ENCODE measurements around the gene ECM2. TPM values are rescaled to one million over a fixed set of nuclear protein-coding genes. Genes with fewer than 3 reads are reported as not detected.

ECM2 gene
- 0.10 to 0.22 TPM (median 0.12 TPM) in 5 replicates for total RNA-seq (2022; extraction: Qiagen RNA extraction; ENCODE audit: low read depth)

DNA sequence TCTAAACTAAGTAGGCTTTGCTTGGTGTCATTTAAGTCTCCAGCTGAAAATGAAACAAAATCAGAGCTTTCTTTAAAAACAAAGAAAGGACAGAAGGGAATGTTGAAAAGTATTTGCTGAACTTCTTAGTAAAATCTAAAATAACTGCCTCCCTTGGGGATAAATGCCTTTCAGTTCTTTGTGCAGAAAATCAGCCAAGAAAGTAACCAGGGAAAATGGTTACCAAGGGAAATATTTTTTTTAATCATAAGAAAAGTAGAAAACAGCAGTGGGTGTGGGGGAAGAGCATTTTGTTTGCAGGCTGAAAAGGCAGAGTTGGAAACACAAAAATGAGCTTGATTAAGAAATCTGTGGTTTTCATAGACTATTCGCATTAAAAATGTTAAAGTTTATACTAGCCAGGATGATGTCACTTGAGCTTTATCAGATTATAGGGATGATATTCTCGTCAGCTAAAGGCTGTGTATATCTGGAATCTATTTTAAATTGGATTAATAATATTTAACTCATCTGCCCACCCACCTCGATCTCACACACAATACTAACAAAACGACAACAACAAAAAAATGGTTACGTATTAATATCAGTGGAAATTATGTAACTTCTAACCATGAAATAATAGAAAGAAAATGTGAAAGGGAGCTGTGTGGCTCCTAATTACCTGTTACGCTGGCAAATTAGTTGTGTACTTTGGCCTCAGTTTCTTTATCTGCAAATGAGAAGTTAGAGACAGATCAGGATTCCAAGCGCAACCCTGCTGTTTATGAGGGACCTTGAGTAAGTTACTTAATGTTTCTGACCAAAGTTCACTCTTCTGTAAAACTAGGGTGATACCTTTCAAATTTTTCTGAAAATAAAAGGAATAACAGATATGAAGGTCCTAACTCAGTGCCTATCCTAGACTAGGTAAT, at the start of gene ECM2:
ECM2 (minus strand) TSS at position 51 of the 911 bp plus-strand sequence. CDS start 13,124 bp downstream, outside the sequence.

DNA sequence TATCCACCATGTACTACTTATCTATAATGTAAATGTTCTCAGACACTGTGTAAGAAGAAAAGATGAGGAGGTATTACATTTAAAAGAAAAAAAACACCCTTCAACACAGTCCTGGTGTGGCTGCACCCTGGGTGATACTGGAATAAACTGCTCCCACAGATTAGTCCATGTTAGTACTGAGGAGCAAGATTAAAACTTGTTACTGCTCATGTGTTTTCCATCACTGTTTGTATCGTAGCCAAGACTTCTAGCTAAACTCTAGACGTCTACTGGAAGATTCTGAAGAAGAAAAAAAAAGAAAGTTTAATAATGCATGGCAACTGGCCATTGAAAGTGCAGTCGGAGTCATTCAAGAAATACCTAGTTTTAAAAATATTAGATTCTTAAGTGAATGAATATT, 53.5 kb downstream of the ECM2 start, which contains the start of gene ASPN:
ASPN (minus strand) TSS at position 178 of the 400 bp plus-strand sequence.

Other genes starting within 250 kb of the ECM2 start
- gene IARS1, start 242.3 kb downstream of the ECM2 start, total RNA-seq (2022; extraction: Qiagen RNA extraction; ENCODE audit: low read depth): 102 to 128 TPM (median 107 TPM) in 5 replicates
- 29.4 to 38.8 TPM (median 31.3 TPM) in 5 replicates for gene NOL8, start 210.6 kb downstream of the ECM2 start, total RNA-seq (2022; extraction: Qiagen RNA extraction; ENCODE audit: low read depth)
- 6.2 to 7.2 TPM (median 7.0 TPM) in 5 replicates for gene CENPP, start 210.0 kb downstream of the ECM2 start, total RNA-seq (2022; extraction: Qiagen RNA extraction; ENCODE audit: low read depth)
- gene OGN, start 131.4 kb downstream of the ECM2 start, total RNA-seq (2022; extraction: Qiagen RNA extraction; ENCODE audit: low read depth): not detected in 5 replicates
- not detected in 5 replicates for gene OMD, start 111.5 kb downstream of the ECM2 start, total RNA-seq (2022; extraction: Qiagen RNA extraction; ENCODE audit: low read depth)
- not detected in 5 replicates for gene ASPN, start 53.5 kb downstream of the ECM2 start, total RNA-seq (2022; extraction: Qiagen RNA extraction; ENCODE audit: low read depth)
- gene IPPK, start 134.1 kb upstream of the ECM2 start, total RNA-seq (2022; extraction: Qiagen RNA extraction; ENCODE audit: low read depth): 12.0 to 16.1 TPM (median 13.0 TPM) in 5 replicates
- 27.1 to 31.8 TPM (median 30.3 TPM) in 5 replicates for gene BICD2, start 228.8 kb upstream of the ECM2 start, total RNA-seq (2022; extraction: Qiagen RNA extraction; ENCODE audit: low read depth)